GM23338 (cell line): ENCODE measurements around the gene TRPM2. TPM values are rescaled to one million over a fixed set of nuclear protein-coding genes. Genes with fewer than 3 reads are reported as not detected.

Experiments used
- ATAC-seq: fragments of 200-7000 bp; cut with Tn5 transposase; 3 replicates; pipeline ENCODE4 v1.9.1; 2020
- DNase-seq: peaks from one replicate; pipeline ENCODE4 v3.0.0-alpha.2; 2015; ENCODE audit warnings: low spot score
- H2AFZ ChIP-seq: fragments of 200-600 bp; sonication (generic); 2 replicates; pipeline ENCODE4 v1.8.0; 2016; ENCODE audit warnings: antibody characterized with exemption, mild to moderate bottlenecking, moderate library complexity
- H3F3A ChIP-seq: fragments of 200-600 bp; sonication (generic); replicated peaks from 2 replicates; pipeline ENCODE4 v1.8.0; 2017; ENCODE audit warnings: antibody characterized with exemption, mixed run types, low read depth
- H3K27ac ChIP-seq: fragments of 200-600 bp; sonication (generic); 2 replicates; pipeline ENCODE4 v1.6.1; 2016; ENCODE audit warnings: low read depth
- H3K27me3 ChIP-seq: fragments of 200-600 bp; sonication (generic); 2 replicates; pipeline ENCODE4 v1.8.0; 2016; ENCODE audit warnings: mild to moderate bottlenecking, mixed run types, moderate library complexity; ENCODE audit not compliant: insufficient read depth
- H3K36me3 ChIP-seq: fragments of 200-600 bp; sonication (generic); 2 replicates; pipeline ENCODE4 v1.8.0; 2016; ENCODE audit warnings: mild to moderate bottlenecking; ENCODE audit not compliant: insufficient read depth
- H3K4me1 ChIP-seq: fragments of 200-600 bp; sonication (generic); 2 replicates; pipeline ENCODE4 v1.8.0; 2016; ENCODE audit warnings: mild to moderate bottlenecking, moderate library complexity; ENCODE audit not compliant: insufficient read depth
- H3K4me2 ChIP-seq: fragments of 200-600 bp; sonication (generic); 2 replicates; pipeline ENCODE4 v1.7.1; 2017; ENCODE audit warnings: mixed run types
- H3K4me3 ChIP-seq: fragments of 200-600 bp; sonication (generic); 2 replicates; pipeline ENCODE4 v1.6.1; 2016; ENCODE audit warnings: mixed run types
- H3K79me2 ChIP-seq: fragments of 200-600 bp; sonication (generic); replicated peaks from 2 replicates; pipeline ENCODE4 v1.8.0; 2017; ENCODE audit warnings: mild to moderate bottlenecking; ENCODE audit not compliant: insufficient read depth
- H3K9me2 ChIP-seq: fragments of 200-600 bp; sonication (generic); 2 replicates; pipeline ENCODE4 v1.8.0; 2017; ENCODE audit not compliant: insufficient read depth
- H4K20me1 ChIP-seq: fragments of 200-600 bp; sonication (generic); replicated peaks from 2 replicates; pipeline ENCODE4 v1.8.0; 2017; ENCODE audit warnings: mild to moderate bottlenecking; ENCODE audit not compliant: insufficient read depth
- H3K27ac Mint-ChIP-seq: 2 replicates; pipeline ENCODE4 v1.8.0; 2020; ENCODE audit warnings: inconsistent platforms, mild to moderate bottlenecking, moderate library complexity, mixed read lengths
- H3K27me3 Mint-ChIP-seq: 3 replicates; pipeline ENCODE4 v1.8.0; 2022; ENCODE audit warnings: low read depth, mild to moderate bottlenecking, moderate library complexity, mixed read lengths, inconsistent platforms; ENCODE audit not compliant: insufficient read depth, poor library complexity
- H3K36me3 Mint-ChIP-seq: 3 replicates; pipeline ENCODE4 v1.8.0; 2021; ENCODE audit warnings: low read depth, mild to moderate bottlenecking, inconsistent platforms, moderate library complexity, mixed read lengths
- H3K4me1 Mint-ChIP-seq: 3 replicates; pipeline ENCODE4 v1.8.0; 2020; ENCODE audit warnings: mild to moderate bottlenecking, inconsistent platforms, mixed read lengths
- H3K4me3 Mint-ChIP-seq: 3 replicates; pipeline ENCODE4 v1.8.0; 2021; ENCODE audit warnings: moderate library complexity, mild to moderate bottlenecking, inconsistent platforms, mixed read lengths
- H3K9me3 Mint-ChIP-seq: 3 replicates; pipeline ENCODE4 v1.8.0; 2020; ENCODE audit warnings: moderate library complexity, mild to moderate bottlenecking, inconsistent platforms, mixed read lengths
- EZH2phosphoT487 ChIP-seq: fragments of 200-600 bp; sonication (generic); IDR thresholded peaks from one replicate; pipeline ENCODE4 v1.8.1; 2018; ENCODE audit warnings: antibody characterized with exemption; ENCODE audit not compliant: unreplicated experiment
- REST ChIP-seq: IDR thresholded peaks from one replicate; pipeline ENCODE4 v1.6.1; 2018; ENCODE audit warnings: antibody characterized with exemption; ENCODE audit not compliant: unreplicated experiment
- STAT1 ChIP-seq: IDR thresholded peaks from one replicate; pipeline ENCODE4 v1.6.1; 2016; ENCODE audit warnings: antibody characterized with exemption; ENCODE audit not compliant: unreplicated experiment
- ZNF462 ChIP-seq: fragments of 250-450 bp; sonication (Bioruptor Pico); IDR thresholded peaks from 2 replicates; pipeline ENCODE4 v1.5.0; 2020; ENCODE audit warnings: mild to moderate bottlenecking, moderate library complexity
- polyA plus RNA-seq: library from polyadenylated mRNA; unstranded; fragments of >200 nt; fragmentation: Nextera tagmentation; extraction: Ambion mirVana; gene quantifications from 2 replicates; pipeline ENCODE4 v1.2.1, GENCODE V29; 2016
- total RNA-seq: library from RNA; depleted of rRNA; stranded (reverse); fragments of >200 nt; shearing (Covaris generic); gene quantifications from 2 replicates; pipeline ENCODE4 v1.2.3, GENCODE V29; 2014

Gene TRPM2
- total and polyA plus RNA-seq, 2 experiments from 2014 or later: 0.53 to 0.83 TPM

GRCh38 chr21:44347911-44348451, 5.4 kb upstream of the TRPM2 start:
- peaks cover 36% of the 10 kb centered on the region for H3K27me3 ChIP-seq
- no peak overlapping the region for H3K27ac ChIP-seq
- H3K36me3 ChIP-seq: no peaks in the 10 kb centered on the region
- Mint-ChIP-seq H3K9me3 (no peaks in the 10 kb centered on the region), H3K4me3 (no peak overlapping the region), H3K36me3 (no peaks in the 10 kb centered on the region), H3K27me3 (peaks cover 39% of the 10 kb centered on the region), H3K27ac (no peak overlapping the region), H3K4me1 (no peaks in the 10 kb centered on the region; the same call in 1 of the 3 replicates)
- H3F3A ChIP-seq: no peaks in the 10 kb centered on the region
- ATAC-seq (no peak), DNase-seq (no peak)
- TF ChIP-seq STAT1: no peak
- TF ChIP-seq REST: no peak
- no peak for TF ChIP-seq ZNF462
- no peak for TF ChIP-seq EZH2phosphoT487
- no peaks in the 10 kb centered on the region for H3K79me2 ChIP-seq
- 0 out of 2 replicates have a peak overlapping the region, but pooled peaks have one; percentile 38 for H2AFZ ChIP-seq
- H3K4me3 ChIP-seq: no peak overlapping the region
- H4K20me1 ChIP-seq: no peaks in the 10 kb centered on the region
- H3K4me1 ChIP-seq: no peaks in the 10 kb centered on the region; the same call in 1 of the 2 replicates
- H3K9me2 ChIP-seq: no peaks in the 10 kb centered on the region
- no peak overlapping the region for H3K4me2 ChIP-seq
